ENCODE results near the gene MTMR6. TPM values are rescaled to one million over a fixed set of nuclear protein-coding genes. Genes with fewer than 3 reads are reported as not detected.

The MTMR6 gene
- total RNA-seq, 4 donors from 2014 or later: 6.5 to 14.9 (median 13.2) TPM

DNA sequence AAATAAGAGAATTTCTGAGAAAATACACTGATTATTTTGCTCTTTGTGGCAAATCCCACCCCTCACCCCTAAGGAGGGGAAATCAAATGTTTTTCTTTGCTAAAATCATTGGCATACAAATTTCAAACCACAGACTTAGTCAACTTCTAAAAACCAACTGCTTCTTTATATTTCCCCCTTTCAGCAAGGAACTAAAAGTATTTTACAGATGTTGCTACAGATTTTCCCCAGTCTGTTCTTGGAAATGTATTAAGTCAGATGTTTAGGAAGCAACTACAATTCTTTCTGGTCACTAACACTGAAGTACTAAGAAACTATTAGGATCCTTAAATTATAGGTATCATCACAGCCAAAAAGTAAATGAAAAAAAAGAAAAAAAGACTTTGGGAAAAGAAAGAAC lies 6.9 kb downstream of the MTMR6 start:
- H3K27ac ChIP-seq: no peak overlapping the region

DNA sequence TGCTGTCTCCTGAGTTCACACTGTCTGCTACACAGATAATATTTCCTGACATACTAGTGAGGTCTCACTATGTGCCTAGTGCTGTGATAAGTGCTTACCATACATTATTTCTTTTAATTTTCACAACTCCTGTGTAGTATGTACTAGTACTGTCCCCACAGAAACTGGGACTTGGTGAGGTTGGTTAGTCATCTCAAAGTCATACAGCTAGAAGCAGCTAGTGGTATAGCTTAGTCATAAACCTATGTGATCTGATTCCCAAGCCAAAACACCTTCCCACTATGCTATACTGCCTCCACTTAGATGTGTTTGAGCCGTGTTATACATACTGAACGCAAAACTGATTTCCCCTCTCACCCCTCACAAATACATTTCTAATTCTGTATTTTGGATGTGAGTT lies 10.5 kb downstream of the MTMR6 start:
- H3K4me3 ChIP-seq: no peak overlapping the region
- peaks cover 0 to 22% (median 0%) of the 10 kb centered on the region in 3 donors for H3K36me3 ChIP-seq
- no peak overlapping the region for H3K27ac ChIP-seq
- no peaks in the 10 kb centered on the region for H3K27me3 ChIP-seq
- DNase-seq: no peak
- intact Hi-C loops (cut with DNase I): no loop called here
- TF ChIP-seq, protein P1, sequence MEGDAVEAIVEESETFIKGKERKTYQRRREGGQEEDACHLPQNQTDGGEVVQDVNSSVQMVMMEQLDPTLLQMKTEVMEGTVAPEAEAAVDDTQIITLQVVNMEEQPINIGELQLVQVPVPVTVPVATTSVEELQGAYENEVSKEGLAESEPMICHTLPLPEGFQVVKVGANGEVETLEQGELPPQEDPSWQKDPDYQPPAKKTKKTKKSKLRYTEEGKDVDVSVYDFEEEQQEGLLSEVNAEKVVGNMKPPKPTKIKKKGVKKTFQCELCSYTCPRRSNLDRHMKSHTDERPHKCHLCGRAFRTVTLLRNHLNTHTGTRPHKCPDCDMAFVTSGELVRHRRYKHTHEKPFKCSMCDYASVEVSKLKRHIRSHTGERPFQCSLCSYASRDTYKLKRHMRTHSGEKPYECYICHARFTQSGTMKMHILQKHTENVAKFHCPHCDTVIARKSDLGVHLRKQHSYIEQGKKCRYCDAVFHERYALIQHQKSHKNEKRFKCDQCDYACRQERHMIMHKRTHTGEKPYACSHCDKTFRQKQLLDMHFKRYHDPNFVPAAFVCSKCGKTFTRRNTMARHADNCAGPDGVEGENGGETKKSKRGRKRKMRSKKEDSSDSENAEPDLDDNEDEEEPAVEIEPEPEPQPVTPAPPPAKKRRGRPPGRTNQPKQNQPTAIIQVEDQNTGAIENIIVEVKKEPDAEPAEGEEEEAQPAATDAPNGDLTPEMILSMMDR (IDR thresholded peaks at IDR 0.05): no peak
- TF ChIP-seq POLR2A (IDR thresholded peaks at IDR 0.05): no peak
- no peaks in the 10 kb centered on the region for H3K4me1 ChIP-seq
- no peaks in the 10 kb centered on the region for H3K9me3 ChIP-seq
- WGBS, 2 donors: 79 to 90% methylated on average over 2 of the region's 2 CpGs

More for the DNA sequence above, 6.9 kb downstream of the MTMR6 start:
- TF ChIP-seq, protein P1 (IDR thresholded peaks at IDR 0.05): no peak
- TF ChIP-seq POLR2A (IDR thresholded peaks at IDR 0.05): no peak
- H3K4me1 ChIP-seq: peaks cover 0 to 17% (median 6%) of the 10 kb centered on the region in 3 donors
- H3K4me3 ChIP-seq: no peak overlapping the region
- H3K27me3 ChIP-seq: no peaks in the 10 kb centered on the region
- H3K9me3 ChIP-seq: no peaks in the 10 kb centered on the region
- intact Hi-C loops (cut with DNase I): no loop called here
- H3K36me3 ChIP-seq: no peaks in the 10 kb centered on the region
- no peak for DNase-seq

DNA sequence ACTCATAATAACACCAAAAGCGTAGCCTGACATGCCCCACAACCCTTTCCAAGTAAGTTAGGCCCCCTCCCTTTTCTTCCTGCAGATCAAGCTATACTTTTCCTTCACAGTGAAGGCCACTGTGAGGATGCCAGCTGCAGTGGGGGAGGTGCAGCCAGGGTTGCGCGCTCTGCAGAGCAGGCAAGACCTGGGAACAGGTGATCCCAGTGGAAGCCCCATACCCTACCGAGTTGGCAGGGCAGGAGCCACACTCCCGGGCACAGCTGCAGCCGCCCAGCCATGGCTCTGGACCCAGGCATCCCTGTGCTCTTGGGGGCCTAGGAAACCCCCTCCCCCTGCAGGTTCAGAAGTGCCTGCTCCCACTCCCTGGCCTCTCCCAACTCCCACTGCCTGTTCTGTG lies 18.7 kb downstream of the MTMR6 start:
- intact Hi-C loops (cut with DNase I): no loop called here

DNA sequence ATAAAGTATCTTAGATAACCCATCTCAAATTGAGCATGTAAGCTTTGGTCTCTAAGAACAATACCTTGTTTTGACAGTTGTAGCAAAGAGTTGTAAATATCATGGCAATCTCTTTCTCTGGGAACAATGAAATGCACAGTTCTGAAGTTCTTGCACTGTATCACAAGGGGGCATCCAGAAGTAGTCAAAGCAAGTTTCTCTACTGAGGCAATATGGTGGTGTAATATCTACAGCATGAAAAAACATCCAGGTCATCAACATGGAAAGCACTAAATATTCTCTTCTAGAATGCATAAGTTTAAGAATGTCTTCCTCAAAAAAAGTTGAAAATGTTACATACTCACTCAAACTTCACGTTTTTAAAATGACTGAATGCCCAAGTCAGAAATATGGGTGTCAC lies 19.6 kb downstream of the MTMR6 start:
- Histone ChIP-seq H3K27me3 (no peaks in the 10 kb centered on the region), H3K27ac (no peak overlapping the region), H3K36me3 (peaks cover 0 to 70% (median 0%) of the 10 kb centered on the region in 3 donors), H3K4me1 (no peaks in the 10 kb centered on the region), H3K4me3 (no peak overlapping the region), H3K9me3 (no peaks in the 10 kb centered on the region)
- WGBS, 2 donors: 76 to 87% methylated on average over 1 of the region's 1 CpG
- TF ChIP-seq POLR2A (IDR thresholded peaks at IDR 0.05): no peak
- TF ChIP-seq, protein P1 (IDR thresholded peaks at IDR 0.05): peak in 1 of 6 experiments; percentile 13
- intact Hi-C loops (cut with DNase I): no loop called here
- no peak for DNase-seq

More for the DNA sequence above, 18.7 kb downstream of the MTMR6 start:
- 85 to 95% methylated on average over 2 to 4 of the region's 6 CpGs for WGBS, 2 donors
- Histone ChIP-seq H3K4me1 (no peaks in the 10 kb centered on the region), H3K27ac (no peak overlapping the region), H3K4me3 (no peak overlapping the region), H3K27me3 (no peaks in the 10 kb centered on the region), H3K9me3 (no peaks in the 10 kb centered on the region), H3K36me3 (peaks cover 0 to 70% (median 0%) of the 10 kb centered on the region in 3 donors)
- DNase-seq: no peak
- TF ChIP-seq, protein P1 (IDR thresholded peaks at IDR 0.05): no peak
- no peak for TF ChIP-seq POLR2A (IDR thresholded peaks at IDR 0.05)

DNA sequence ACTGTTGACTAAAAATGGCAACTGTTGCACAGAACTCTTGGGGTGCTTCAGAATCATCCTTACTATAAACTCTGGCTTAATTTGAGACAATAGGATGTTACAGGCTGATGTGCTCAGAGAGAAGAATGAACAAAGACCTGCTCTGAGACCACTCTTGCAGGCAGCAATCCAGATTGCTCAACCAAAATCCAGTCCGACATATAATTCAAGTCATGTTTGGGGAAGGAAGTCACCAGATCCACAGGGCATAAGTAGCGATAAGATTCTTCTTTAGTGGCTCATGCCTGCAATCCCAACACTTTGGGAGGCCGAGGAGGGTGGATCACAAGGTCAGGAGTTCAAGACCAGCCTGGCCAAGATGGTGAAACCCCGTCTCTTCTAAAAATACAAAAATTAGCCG lies 20.6 kb downstream of the MTMR6 start:
- H3K9me3 ChIP-seq: no peaks in the 10 kb centered on the region
- intact Hi-C loops (cut with DNase I): no loop called here
- no peaks in the 10 kb centered on the region for H3K4me1 ChIP-seq
- peaks cover 0 to 70% (median 0%) of the 10 kb centered on the region in 3 donors for H3K36me3 ChIP-seq
- WGBS, 2 donors: 77 to 83% methylated on average over 4 to 5 of the region's 5 CpGs
- no peak for DNase-seq
- no peak overlapping the region for H3K27ac ChIP-seq
- H3K4me3 ChIP-seq: no peak overlapping the region
- no peaks in the 10 kb centered on the region for H3K27me3 ChIP-seq
- TF ChIP-seq POLR2A (IDR thresholded peaks at IDR 0.05): no peak
- TF ChIP-seq, protein P1 (IDR thresholded peaks at IDR 0.05): no peak

Data from esophagus squamous epithelium (tissue), 5 donors.